ENCODE measurements around the gene SETD3.

SETD3 gene

DNA sequence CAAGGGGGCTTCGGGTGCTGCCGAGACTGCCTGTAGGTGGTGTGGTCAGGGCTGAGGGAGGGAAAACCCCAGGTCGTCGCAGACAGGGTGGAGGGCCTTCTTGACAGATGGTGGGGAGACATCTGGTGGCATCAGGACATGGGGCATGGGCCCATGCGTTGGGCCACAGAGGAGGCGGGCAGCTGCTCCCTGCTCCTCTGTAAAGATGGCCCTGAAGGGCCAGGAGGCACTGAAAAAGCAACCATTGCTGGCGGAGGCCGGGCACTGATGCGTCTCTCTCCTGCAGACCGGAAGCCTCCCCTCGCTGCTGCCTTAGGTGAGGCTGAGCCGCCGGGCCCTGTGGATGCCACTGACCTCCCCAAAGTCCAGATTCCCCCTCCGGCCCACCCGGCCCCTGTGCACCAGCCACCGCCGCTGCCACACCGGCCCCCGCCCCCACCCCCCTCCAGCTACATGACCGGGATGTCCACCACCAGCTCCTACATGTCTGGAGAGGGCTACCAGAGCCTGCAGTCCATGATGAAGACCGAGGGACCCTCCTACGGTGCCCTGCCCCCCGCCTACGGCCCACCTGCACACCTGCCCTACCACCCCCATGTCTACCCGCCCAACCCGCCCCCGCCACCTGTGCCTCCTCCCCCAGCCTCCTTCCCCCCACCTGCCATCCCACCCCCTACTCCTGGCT is 29.4 kb upstream of the SETD3 start:
- Histone ChIP-seq H3K9ac (ENCODE audit: low read length) (no peak overlapping the region), H3K9me3 (ENCODE audit: insufficient read depth, low read length) (no peaks in the 10 kb centered on the region), H3K27me3 (ENCODE audit: low read length) (no peaks in the 10 kb centered on the region), H3F3A (ENCODE audit: insufficient read depth) (no peaks in the 10 kb centered on the region), H3K4me3 (ENCODE audit: insufficient read depth, low read length, poor library complexity, severe bottlenecking) (no peak overlapping the region), H3K4me2 (ENCODE audit: low read depth, low read length, poor library complexity, severe bottlenecking) (no peak overlapping the region), H3K27ac (ENCODE audit: low read depth, low read length) (no peak overlapping the region), H3K36me3 (ENCODE audit: low read length) (no peaks in the 10 kb centered on the region), H3K79me2 (ENCODE audit: insufficient read depth, low read length) (no peaks in the 10 kb centered on the region), H3K9me2 (replicated peaks; ENCODE audit: insufficient read depth, low read length) (no peaks in the 10 kb centered on the region), H2AFZ (ENCODE audit: low read depth, low read length, severe bottlenecking) (no peak overlapping the region), H4K20me1 (ENCODE audit: low read depth, low read length) (no peaks in the 10 kb centered on the region)
- no peak for TF ChIP-seq EZH2phosphoT487 (conservative IDR thresholded peaks at IDR 0.05; ENCODE audit: low read length)
- TF ChIP-seq, protein P1, sequence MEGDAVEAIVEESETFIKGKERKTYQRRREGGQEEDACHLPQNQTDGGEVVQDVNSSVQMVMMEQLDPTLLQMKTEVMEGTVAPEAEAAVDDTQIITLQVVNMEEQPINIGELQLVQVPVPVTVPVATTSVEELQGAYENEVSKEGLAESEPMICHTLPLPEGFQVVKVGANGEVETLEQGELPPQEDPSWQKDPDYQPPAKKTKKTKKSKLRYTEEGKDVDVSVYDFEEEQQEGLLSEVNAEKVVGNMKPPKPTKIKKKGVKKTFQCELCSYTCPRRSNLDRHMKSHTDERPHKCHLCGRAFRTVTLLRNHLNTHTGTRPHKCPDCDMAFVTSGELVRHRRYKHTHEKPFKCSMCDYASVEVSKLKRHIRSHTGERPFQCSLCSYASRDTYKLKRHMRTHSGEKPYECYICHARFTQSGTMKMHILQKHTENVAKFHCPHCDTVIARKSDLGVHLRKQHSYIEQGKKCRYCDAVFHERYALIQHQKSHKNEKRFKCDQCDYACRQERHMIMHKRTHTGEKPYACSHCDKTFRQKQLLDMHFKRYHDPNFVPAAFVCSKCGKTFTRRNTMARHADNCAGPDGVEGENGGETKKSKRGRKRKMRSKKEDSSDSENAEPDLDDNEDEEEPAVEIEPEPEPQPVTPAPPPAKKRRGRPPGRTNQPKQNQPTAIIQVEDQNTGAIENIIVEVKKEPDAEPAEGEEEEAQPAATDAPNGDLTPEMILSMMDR (IDR thresholded peaks at IDR 0.05; ENCODE audit: insufficient read depth, low read length, poor library complexity, severe bottlenecking), result no peak

DNA sequence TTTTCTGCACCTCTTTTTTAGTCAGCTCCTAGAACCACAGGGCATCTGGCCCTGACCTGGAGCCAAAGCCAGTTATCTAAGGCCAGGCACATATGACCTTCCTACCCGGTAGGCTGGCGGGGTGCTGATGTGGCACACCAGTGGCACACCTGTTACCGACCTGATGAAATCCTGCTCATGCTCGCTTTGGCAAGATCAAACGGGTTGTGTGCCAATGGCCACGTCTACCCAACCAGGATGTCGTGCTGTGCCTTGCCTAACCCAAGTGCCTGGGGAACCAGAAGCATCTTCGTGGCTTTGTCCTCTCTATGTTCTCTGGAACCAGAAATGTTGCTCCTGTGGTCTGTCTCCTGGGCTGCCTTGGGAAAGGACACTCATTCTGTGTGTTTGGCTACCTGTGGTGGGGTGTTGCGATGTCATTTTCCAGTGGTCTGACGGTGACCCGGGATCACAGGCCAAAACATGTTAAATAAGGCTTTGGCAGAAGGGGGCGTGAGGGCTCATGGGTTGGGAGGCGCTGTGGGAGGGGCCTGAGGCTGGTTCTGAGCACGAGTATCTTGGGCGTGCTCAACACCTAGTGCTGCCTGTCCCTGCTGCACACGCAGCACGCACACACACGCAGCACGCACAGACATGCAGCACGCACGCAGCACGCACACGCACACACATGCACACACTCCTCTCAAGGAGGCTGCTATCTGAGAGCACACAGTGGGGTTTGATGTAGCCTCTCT is 28.4 kb upstream of the SETD3 start:
- Histone ChIP-seq H3K9me3 (ENCODE audit: insufficient read depth, low read length) (no peaks in the 10 kb centered on the region), H3K9me2 (replicated peaks; ENCODE audit: insufficient read depth, low read length) (no peaks in the 10 kb centered on the region), H3K79me2 (ENCODE audit: insufficient read depth, low read length) (no peaks in the 10 kb centered on the region), H3K4me2 (ENCODE audit: low read depth, low read length, poor library complexity, severe bottlenecking) (no peak overlapping the region), H3K27ac (ENCODE audit: low read depth, low read length) (no peak overlapping the region), H3F3A (ENCODE audit: insufficient read depth) (no peaks in the 10 kb centered on the region), H4K20me1 (ENCODE audit: low read depth, low read length) (no peaks in the 10 kb centered on the region), H3K9ac (ENCODE audit: low read length) (no peak overlapping the region), H3K36me3 (ENCODE audit: low read length) (no peaks in the 10 kb centered on the region), H2AFZ (ENCODE audit: low read depth, low read length, severe bottlenecking) (no peak overlapping the region), H3K27me3 (ENCODE audit: low read length) (no peaks in the 10 kb centered on the region), H3K4me3 (ENCODE audit: insufficient read depth, low read length, poor library complexity, severe bottlenecking) (no peak overlapping the region)
- TF ChIP-seq, protein P1 (IDR thresholded peaks at IDR 0.05; ENCODE audit: insufficient read depth, low read length, poor library complexity, severe bottlenecking), result no peak
- no peak for TF ChIP-seq EZH2phosphoT487 (conservative IDR thresholded peaks at IDR 0.05; ENCODE audit: low read length)

DNA sequence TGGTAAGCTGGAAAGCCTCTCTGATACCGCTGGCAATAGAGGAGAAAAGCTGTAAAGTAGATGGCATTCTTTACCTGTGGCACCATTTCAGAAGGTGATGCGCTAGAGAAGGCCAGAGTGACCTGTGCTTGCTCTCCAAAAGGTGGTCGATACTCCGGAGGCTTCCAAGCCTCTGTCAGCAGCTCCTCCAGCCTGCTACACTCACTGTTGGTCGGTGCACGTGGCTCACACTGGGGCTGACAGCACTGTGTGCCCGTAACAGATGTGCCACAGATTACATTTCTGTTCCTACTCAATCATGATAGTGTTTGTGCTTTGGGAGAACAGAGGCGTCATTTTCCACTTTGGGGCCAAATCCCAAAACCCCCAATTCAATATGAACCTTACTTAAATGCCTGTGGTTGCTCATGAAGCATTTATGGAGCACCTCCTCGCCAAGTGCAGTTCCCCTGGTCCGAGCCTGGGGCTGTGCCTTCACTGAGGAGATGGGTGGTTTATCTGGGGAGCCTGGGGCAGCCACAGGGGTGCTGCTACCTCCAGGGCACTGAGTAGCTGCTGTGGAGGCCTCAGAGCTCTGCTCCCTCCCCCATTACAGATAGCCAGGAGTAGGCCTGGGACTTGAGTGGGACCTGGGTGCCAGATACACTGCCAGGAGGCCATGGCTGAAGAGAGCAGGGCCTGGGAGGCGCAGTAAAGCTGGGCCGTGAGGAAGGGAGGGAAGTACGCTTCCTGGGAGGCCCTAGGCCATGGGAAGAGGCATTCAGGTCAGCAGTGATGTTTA is 27.4 kb upstream of the SETD3 start:
- peaks cover 6% of the 10 kb centered on the region; the same call in 1 of the 2 replicates for H3K36me3 ChIP-seq (ENCODE audit: low read length)

More for the DNA sequence above, 27.4 kb upstream of the SETD3 start:
- no peak overlapping the region for H3K27ac ChIP-seq (ENCODE audit: low read depth, low read length)
- no peak overlapping the region for H2AFZ ChIP-seq (ENCODE audit: low read depth, low read length, severe bottlenecking)
- no peak overlapping the region for H3K4me3 ChIP-seq (ENCODE audit: insufficient read depth, low read length, poor library complexity, severe bottlenecking)
- no peaks in the 10 kb centered on the region for H3K27me3 ChIP-seq (ENCODE audit: low read length)
- H3K4me2 ChIP-seq (ENCODE audit: low read depth, low read length, poor library complexity, severe bottlenecking), result no peak overlapping the region
- no peaks in the 10 kb centered on the region for H3K79me2 ChIP-seq (ENCODE audit: insufficient read depth, low read length)
- no peaks in the 10 kb centered on the region for H3K9me3 ChIP-seq (ENCODE audit: insufficient read depth, low read length)
- H4K20me1 ChIP-seq (ENCODE audit: low read depth, low read length), result no peaks in the 10 kb centered on the region
- TF ChIP-seq, protein P1 (IDR thresholded peaks at IDR 0.05; ENCODE audit: insufficient read depth, low read length, poor library complexity, severe bottlenecking), result no peak
- TF ChIP-seq EZH2phosphoT487 (conservative IDR thresholded peaks at IDR 0.05; ENCODE audit: low read length), result no peak
- no peak overlapping the region for H3K9ac ChIP-seq (ENCODE audit: low read length)
- no peaks in the 10 kb centered on the region for H3F3A ChIP-seq (ENCODE audit: insufficient read depth)
- no peaks in the 10 kb centered on the region for H3K9me2 ChIP-seq (replicated peaks; ENCODE audit: insufficient read depth, low read length)

All from SU-DHL-6 (cell line).